Measurements from ENCODE around the gene AQP11. TPM values are rescaled to one million over a fixed set of nuclear protein-coding genes. Genes with fewer than 3 reads are reported as not detected.
A peak's percentile ranks its signal among the peaks of the same experiment; 100 is the strongest.
"Not testable (repeated sequence)": the region's sequence is repeated elsewhere in the genome, so short reads cannot be mapped to it uniquely, and the experiment has no call there.

Gene AQP11
- total RNA-seq, 2 donors from 2014 or later: 1.6 TPM

DNA sequence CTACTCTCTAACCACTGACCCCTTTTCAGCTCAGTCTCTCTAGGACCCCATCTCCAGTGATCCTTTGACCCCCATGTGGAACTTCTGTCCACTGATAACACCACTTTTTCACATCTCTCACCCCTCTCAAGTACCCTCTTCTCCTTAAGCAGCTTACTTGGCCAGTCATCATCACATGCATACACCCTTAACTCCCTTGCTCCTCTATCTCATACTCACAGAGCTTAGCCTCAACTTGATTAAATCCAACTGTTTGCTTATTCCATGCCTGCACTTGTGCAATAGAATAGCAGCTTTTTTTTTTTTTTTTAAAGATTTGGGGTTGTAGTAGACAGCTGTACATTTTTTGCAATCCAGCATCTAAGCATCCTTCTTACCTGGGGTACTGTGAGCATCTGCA lies 22.2 kb downstream of the AQP11 start:
- no peak for TF ChIP-seq POLR2A (IDR thresholded peaks at IDR 0.05)
- no peak for TF ChIP-seq CTCF (IDR thresholded peaks at IDR 0.05)
- DNase-seq: no peak
- intact Hi-C loops (cut with DNase I): no loop called here
- Histone ChIP-seq H3K4me3 (no peak overlapping the region), H3K27ac (no peak overlapping the region), H3K36me3 (replicated peaks in 1 of 2; ENCODE audit: insufficient read depth in 1 of 2, low read depth in 2 of 2) (peaks cover 5 to 14% of the 10 kb centered on the region in 2 donors), H3K4me1 (no peaks in the 10 kb centered on the region), H3K9me3 (no peaks in the 10 kb centered on the region), H3K27me3 (no peaks in the 10 kb centered on the region)
- no peak for ATAC-seq

DNA sequence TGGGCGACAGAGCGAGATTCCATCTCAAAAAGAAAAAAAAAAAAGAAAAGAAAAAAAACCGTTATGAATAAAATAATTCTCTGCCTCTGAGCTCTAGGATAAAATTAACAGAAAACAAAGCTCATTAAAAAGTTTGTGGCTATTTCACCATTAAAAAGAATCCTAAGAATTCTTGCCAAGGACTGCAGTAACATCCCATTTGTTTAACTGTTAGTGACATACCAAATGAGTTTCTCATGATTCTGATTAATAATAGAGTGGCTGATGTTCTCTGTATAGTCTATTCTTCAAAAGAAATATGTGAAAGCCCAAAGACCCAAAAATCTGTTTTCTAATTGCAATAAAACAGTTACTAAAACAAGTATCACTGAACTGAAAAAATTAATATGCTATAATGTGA lies 28.1 kb downstream of the AQP11 start:
- WGBS, 2 donors: 78 to 83% methylated on average over 3 of the region's 3 CpGs
- intact Hi-C loops (cut with DNase I): no loop called here

DNA sequence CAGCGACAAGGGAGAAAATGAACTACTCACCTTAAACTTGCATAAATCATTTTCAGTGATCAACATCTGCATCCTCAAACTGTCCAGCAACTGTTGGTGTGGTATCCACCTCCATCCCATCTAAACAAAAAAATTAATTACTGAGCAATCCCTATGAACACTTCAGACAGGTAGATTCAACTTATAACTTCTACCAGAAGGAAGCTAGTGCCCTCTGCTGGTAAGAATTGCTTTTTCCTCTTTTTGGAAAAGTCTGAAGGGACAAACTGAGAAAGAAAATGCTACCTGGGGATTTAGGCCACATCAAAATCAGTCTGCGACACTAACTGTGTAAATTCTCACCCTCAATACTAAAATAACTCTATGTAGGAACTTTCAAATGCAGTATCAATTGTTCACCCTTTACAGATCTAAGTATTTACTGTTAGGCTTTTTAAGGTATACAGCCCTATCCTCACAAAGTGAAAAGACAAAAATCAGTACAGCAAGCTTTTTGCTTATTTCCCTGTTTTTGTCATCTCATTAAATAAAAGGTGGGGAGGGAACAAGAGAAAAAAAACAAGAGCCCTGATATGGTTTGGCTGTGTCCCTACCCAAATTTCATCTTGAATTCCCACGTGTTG lies 29.9 kb downstream of the AQP11 start:
- H3K36me3 ChIP-seq (replicated peaks in 1 of 2; ENCODE audit: insufficient read depth in 1 of 2, low read depth in 2 of 2): peaks cover 0 to 33% of the 10 kb centered on the region in 2 donors
- H3K9me3 ChIP-seq: no peaks in the 10 kb centered on the region
- no peaks in the 10 kb centered on the region for H3K4me1 ChIP-seq
- TF ChIP-seq CTCF (IDR thresholded peaks at IDR 0.05) (peak; percentile 50 to 74 (median 67)), POLR2A (IDR thresholded peaks at IDR 0.05) (no peak)
- ATAC-seq (peak; percentile 42), DNase-seq (peak in 1 of 4 donors; percentile 42)
- intact Hi-C loops (cut with DNase I): no loop called here
- H3K4me3 ChIP-seq: no peak overlapping the region
- no peaks in the 10 kb centered on the region for H3K27me3 ChIP-seq
- WGBS, 2 donors: 75 to 85% methylated on average over 3 of the region's 3 CpGs
- no peak overlapping the region for H3K27ac ChIP-seq

More for the DNA sequence above, 28.1 kb downstream of the AQP11 start:
- no peak for DNase-seq
- peaks cover 0 to 31% of the 10 kb centered on the region in 2 donors for H3K36me3 ChIP-seq (replicated peaks in 1 of 2; ENCODE audit: insufficient read depth in 1 of 2, low read depth in 2 of 2)
- H3K4me1 ChIP-seq: no peaks in the 10 kb centered on the region
- TF ChIP-seq POLR2A (IDR thresholded peaks at IDR 0.05): no peak
- no peak for TF ChIP-seq CTCF (IDR thresholded peaks at IDR 0.05)
- no peak overlapping the region for H3K27ac ChIP-seq
- no peak for ATAC-seq
- no peak overlapping the region for H3K4me3 ChIP-seq
- no peaks in the 10 kb centered on the region for H3K27me3 ChIP-seq
- H3K9me3 ChIP-seq: no peaks in the 10 kb centered on the region

GRCh38 chr11:77630157-77630710 lies 40.5 kb downstream of the AQP11 start:
- peaks cover 0 to 3% of the 10 kb centered on the region in 2 donors for H3K36me3 ChIP-seq (replicated peaks in 1 of 2; ENCODE audit: insufficient read depth in 1 of 2, low read depth in 2 of 2)
- H3K27ac ChIP-seq: no peak overlapping the region
- no peaks in the 10 kb centered on the region for H3K4me1 ChIP-seq
- no peak overlapping the region for H3K4me3 ChIP-seq
- no peaks in the 10 kb centered on the region for H3K27me3 ChIP-seq
- ATAC-seq: no peak
- H3K9me3 ChIP-seq: no peaks in the 10 kb centered on the region
- intact Hi-C loops (cut with DNase I): no loop called here
- WGBS, 2 donors: 77 to 85% methylated on average over 4 of the region's 4 CpGs
- DNase-seq: no peak
- TF ChIP-seq CTCF (IDR thresholded peaks at IDR 0.05) (no peak), POLR2A (IDR thresholded peaks at IDR 0.05) (no peak)

GRCh38 chr11:77633926-77634325 lies 44.2 kb downstream of the AQP11 start:
- WGBS, 2 donors: 75 to 88% methylated on average over 5 of the region's 5 CpGs
- intact Hi-C loops (cut with DNase I); ATAC-seq; H3K4me3 ChIP-seq; H3K27me3 ChIP-seq; H3K36me3 ChIP-seq (replicated peaks in 1 of 2; ENCODE audit: insufficient read depth in 1 of 2, low read depth in 2 of 2); H3K9me3 ChIP-seq: not testable (repeated sequence)
- Histone ChIP-seq H3K4me1 (peaks cover 22% of the 10 kb centered on the region), H3K27ac (peak overlapping the region in 1 of 4 donors; percentile 44)
- DNase-seq: peak in 2 of 4 donors; percentile 13 to 39
